Measurements from ENCODE around the gene PCYOX1L.
"Not testable (repeated sequence)": the region's sequence is repeated elsewhere in the genome, so short reads cannot be mapped to it uniquely, and the experiment has no call there.

The PCYOX1L gene

DNA sequence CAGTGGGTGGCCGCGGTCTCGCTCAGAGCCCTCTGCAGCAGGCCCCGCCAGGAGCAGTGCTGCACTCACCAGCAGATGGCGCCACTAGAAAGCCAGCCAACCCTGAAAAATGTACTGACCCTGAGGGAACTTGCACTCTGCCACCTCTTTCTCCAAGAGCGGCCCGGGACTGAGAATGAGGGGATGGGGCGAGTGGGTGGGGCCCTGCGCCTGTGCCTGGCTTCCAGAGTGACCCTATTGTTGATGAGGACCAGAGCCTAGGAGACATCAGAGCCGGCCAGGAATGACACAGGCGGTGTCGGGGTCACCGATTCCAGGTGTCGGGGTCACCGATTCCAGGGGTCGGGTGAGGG is 24.1 kb downstream of the PCYOX1L start:
- H3K9me3 ChIP-seq (ENCODE audit: control insufficient read depth, low read length), result no peaks in the 10 kb centered on the region
- H3K4me3 ChIP-seq (ENCODE audit: insufficient read depth, low read depth, low read length, poor library complexity, severe bottlenecking), result no peak overlapping the region
- DNase-seq, result peak; percentile 33 to 57 (median 36)
- no peaks in the 10 kb centered on the region for H3K36me3 ChIP-seq (ENCODE audit: control insufficient read depth, insufficient read depth, low read length)
- H3K4me1 ChIP-seq (ENCODE audit: control insufficient read depth, insufficient read depth, low read length, poor library complexity, severe bottlenecking), result no peaks in the 10 kb centered on the region
- H3K27ac ChIP-seq (ENCODE audit: insufficient read depth, low read length, poor library complexity, severe bottlenecking), result no peak overlapping the region
- no peaks in the 10 kb centered on the region for H3K27me3 ChIP-seq (replicated peaks; ENCODE audit: control insufficient read depth, insufficient read depth, low read length, poor library complexity, severe bottlenecking)

DNA sequence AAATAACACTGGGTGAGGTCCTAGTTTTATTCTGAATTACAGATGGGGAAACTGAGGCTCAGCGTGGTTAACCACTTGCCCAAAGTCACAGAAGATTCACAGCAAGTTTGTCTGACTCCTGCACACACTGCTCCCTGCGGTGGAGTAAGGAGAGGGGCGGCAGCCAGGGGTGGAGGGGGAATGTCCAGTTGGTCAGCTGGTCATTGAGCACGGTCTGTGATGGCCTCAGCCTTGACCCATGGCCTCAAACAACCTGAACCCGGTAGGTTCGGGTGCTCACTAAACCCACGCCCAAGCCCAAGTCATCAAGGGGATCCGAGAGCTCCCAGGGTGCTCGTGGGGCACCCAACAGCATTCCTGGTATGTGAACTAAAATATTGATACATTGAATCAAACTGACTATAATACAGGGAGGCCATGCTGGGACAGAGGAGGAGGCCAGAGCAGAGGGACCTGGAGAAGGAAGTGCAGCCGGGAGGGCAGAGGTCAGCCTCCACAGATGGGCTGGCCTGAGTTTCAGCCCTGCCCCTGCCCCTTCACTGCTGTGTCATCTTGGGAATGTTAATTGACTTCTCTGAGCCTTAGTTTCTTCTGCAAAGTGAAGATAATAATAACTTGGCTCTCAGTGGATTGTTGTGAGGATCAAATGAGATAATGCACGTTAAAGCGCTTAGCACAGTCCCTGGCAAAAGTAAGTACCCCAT is 24.8 kb downstream of the PCYOX1L start:
- no peak for DNase-seq
- no peak overlapping the region for H3K27ac ChIP-seq (ENCODE audit: insufficient read depth, low read length, poor library complexity, severe bottlenecking)
- H3K4me3 ChIP-seq (ENCODE audit: insufficient read depth, low read depth, low read length, poor library complexity, severe bottlenecking), result no peak overlapping the region
- H3K27me3 ChIP-seq (replicated peaks; ENCODE audit: control insufficient read depth, insufficient read depth, low read length, poor library complexity, severe bottlenecking), result no peaks in the 10 kb centered on the region
- no peaks in the 10 kb centered on the region for H3K4me1 ChIP-seq (ENCODE audit: control insufficient read depth, insufficient read depth, low read length, poor library complexity, severe bottlenecking)
- H3K9me3 ChIP-seq (ENCODE audit: control insufficient read depth, low read length), result no peaks in the 10 kb centered on the region
- H3K36me3 ChIP-seq (ENCODE audit: control insufficient read depth, insufficient read depth, low read length), result no peaks in the 10 kb centered on the region

DNA sequence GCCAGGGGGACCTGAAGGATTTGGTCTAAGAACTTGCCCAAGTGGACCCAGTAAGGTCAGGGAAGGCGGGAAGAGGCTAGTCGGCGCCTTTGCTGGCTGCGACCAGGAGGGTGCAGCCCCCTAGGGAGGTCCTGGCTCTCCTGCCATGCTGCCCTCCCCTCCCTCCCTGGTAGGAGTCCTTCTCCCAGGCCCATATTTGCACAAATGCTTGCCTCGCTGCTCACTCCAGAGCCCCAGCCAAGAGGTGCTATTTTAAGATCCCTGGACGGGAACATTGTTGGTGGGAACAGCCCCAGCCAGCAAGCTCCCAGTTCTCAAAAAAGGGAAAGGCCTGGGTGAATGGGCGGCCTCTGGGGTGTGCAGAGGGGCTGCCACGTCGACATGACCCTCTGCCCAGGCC is 25.6 kb downstream of the PCYOX1L start:
- DNase-seq, result no peak
- H3K27ac ChIP-seq (ENCODE audit: insufficient read depth, low read length, poor library complexity, severe bottlenecking), result no peak overlapping the region
- H3K36me3 ChIP-seq (ENCODE audit: control insufficient read depth, insufficient read depth, low read length), result no peaks in the 10 kb centered on the region
- no peaks in the 10 kb centered on the region for H3K4me1 ChIP-seq (ENCODE audit: control insufficient read depth, insufficient read depth, low read length, poor library complexity, severe bottlenecking)
- no peaks in the 10 kb centered on the region for H3K27me3 ChIP-seq (replicated peaks; ENCODE audit: control insufficient read depth, insufficient read depth, low read length, poor library complexity, severe bottlenecking)
- H3K4me3 ChIP-seq (ENCODE audit: insufficient read depth, low read depth, low read length, poor library complexity, severe bottlenecking), result no peak overlapping the region
- H3K9me3 ChIP-seq (ENCODE audit: control insufficient read depth, low read length), result no peaks in the 10 kb centered on the region

DNA sequence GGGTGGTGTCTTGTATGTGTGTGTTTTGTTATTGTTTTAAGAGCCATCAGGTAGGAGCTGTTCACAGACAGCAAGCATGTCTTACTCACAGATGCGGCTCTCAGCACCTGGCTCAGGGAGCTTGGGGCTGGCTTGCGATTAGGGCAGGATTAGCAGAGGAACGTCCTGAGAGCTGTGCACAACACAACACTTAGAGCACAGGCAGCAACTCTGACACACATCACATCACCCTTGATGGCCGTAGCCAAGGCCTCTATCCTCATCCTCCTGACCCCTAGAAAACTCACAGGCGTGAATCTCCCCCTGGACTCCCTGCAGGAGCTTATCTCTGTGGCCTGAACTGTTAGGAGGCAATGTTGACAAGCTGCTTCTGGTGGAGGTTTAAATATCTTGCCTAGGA is 28.3 kb downstream of the PCYOX1L start:
- H3K9me3 ChIP-seq (ENCODE audit: control insufficient read depth, low read length), result no peaks in the 10 kb centered on the region
- no peak overlapping the region for H3K27ac ChIP-seq (ENCODE audit: insufficient read depth, low read length, poor library complexity, severe bottlenecking)
- DNase-seq, result no peak
- no peaks in the 10 kb centered on the region for H3K4me1 ChIP-seq (ENCODE audit: control insufficient read depth, insufficient read depth, low read length, poor library complexity, severe bottlenecking)
- H3K4me3 ChIP-seq (ENCODE audit: insufficient read depth, low read depth, low read length, poor library complexity, severe bottlenecking), result no peak overlapping the region
- H3K27me3 ChIP-seq (replicated peaks; ENCODE audit: control insufficient read depth, insufficient read depth, low read length, poor library complexity, severe bottlenecking), result no peaks in the 10 kb centered on the region
- H3K36me3 ChIP-seq (ENCODE audit: control insufficient read depth, insufficient read depth, low read length), result no peaks in the 10 kb centered on the region

DNA sequence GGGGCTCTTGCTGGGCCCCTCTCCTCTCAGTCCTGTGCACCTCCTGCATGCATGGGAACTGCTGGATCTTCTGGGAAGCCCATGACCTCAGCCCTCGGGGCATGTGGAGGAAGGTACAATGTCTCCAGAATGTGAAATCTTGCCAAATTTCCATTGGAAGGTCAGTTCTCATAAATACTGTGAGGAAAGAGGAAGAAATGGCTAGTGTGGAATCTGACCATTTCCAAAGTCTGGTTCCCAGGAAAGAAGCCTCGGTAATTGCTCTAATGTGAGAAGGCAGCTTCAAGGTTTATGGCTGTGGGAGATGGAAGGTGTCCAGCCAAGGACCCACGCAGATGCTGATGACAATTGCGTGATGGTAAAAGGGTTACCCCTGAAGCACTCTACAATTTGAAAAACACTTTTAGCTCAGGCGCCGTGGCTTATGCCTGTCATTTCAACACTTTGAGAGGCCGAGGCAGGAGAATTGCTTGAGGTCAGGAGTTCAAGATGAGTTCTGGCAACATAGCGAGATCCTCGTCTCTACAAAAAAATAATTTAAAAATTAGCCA is 29.3 kb downstream of the PCYOX1L start:
- Histone ChIP-seq H3K9me3 (ENCODE audit: control insufficient read depth, low read length) (no peaks in the 10 kb centered on the region), H3K36me3 (ENCODE audit: control insufficient read depth, insufficient read depth, low read length) (no peaks in the 10 kb centered on the region), H3K27me3 (replicated peaks; ENCODE audit: control insufficient read depth, insufficient read depth, low read length, poor library complexity, severe bottlenecking) (no peaks in the 10 kb centered on the region), H3K27ac (ENCODE audit: insufficient read depth, low read length, poor library complexity, severe bottlenecking) (no peak overlapping the region), H3K4me3 (ENCODE audit: insufficient read depth, low read depth, low read length, poor library complexity, severe bottlenecking) (no peak overlapping the region), H3K4me1 (ENCODE audit: control insufficient read depth, insufficient read depth, low read length, poor library complexity, severe bottlenecking) (no peaks in the 10 kb centered on the region)
- DNase-seq, result no peak

DNA sequence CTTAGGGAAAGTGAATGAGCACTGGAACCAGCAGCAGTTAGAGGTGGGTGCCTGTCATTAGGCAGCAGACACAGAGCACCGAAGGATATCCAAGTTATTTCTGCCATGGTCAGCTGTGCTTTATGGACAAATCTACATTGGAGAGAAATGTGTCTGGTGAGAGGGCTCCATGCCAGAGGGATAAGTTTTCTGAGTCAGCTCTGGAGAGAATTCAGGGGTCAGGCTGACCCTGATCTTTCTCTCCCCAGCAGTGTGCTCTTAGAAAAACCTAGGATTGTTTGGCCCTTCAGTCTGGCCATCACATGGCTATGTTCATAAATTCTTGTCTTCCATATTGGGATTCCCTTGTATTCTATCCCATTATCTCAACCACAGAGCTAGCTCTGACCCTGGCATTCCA is 30.1 kb downstream of the PCYOX1L start:
- Histone ChIP-seq H3K27me3 (replicated peaks; ENCODE audit: control insufficient read depth, insufficient read depth, low read length, poor library complexity, severe bottlenecking) (no peaks in the 10 kb centered on the region), H3K9me3 (ENCODE audit: control insufficient read depth, low read length) (no peaks in the 10 kb centered on the region), H3K4me3 (ENCODE audit: insufficient read depth, low read depth, low read length, poor library complexity, severe bottlenecking) (no peak overlapping the region), H3K36me3 (ENCODE audit: control insufficient read depth, insufficient read depth, low read length) (no peaks in the 10 kb centered on the region), H3K4me1 (ENCODE audit: control insufficient read depth, insufficient read depth, low read length, poor library complexity, severe bottlenecking) (no peaks in the 10 kb centered on the region), H3K27ac (ENCODE audit: insufficient read depth, low read length, poor library complexity, severe bottlenecking) (no peak overlapping the region)
- no peak for DNase-seq

DNA sequence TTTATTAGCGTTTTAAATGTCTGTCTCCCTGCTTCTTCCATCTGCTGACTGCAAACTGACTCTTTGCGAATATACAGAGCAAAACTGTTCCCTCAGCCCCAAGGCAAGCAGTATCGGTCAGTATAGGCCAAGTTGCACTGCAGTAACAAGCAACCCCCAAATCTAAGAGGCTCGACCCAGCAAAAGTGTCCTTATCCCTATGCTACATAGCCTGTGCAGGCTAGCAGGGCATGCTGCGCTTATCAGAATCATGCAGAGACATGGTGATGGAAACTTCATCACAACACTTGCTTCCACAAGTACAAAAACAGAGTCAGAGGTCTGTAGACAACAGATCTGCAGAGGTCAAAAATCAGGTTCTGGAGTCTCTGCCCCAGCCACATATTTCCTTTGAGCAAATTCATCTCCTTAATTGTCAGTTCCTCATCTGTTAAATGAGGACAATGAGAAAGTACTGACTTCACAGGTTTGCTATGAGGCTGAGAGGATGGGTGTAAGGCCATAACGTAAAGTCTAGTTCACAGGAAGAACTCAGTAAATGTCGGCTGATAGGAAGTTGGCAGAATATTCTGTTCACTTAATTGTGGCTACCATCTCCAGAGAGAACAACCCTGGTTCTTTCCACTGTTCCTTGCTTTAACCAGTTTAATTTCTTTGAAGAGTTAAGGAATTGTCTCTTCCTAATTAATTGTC is 30.8 kb downstream of the PCYOX1L start:
- H3K9me3 ChIP-seq (ENCODE audit: control insufficient read depth, low read length), result no peaks in the 10 kb centered on the region

DNA sequence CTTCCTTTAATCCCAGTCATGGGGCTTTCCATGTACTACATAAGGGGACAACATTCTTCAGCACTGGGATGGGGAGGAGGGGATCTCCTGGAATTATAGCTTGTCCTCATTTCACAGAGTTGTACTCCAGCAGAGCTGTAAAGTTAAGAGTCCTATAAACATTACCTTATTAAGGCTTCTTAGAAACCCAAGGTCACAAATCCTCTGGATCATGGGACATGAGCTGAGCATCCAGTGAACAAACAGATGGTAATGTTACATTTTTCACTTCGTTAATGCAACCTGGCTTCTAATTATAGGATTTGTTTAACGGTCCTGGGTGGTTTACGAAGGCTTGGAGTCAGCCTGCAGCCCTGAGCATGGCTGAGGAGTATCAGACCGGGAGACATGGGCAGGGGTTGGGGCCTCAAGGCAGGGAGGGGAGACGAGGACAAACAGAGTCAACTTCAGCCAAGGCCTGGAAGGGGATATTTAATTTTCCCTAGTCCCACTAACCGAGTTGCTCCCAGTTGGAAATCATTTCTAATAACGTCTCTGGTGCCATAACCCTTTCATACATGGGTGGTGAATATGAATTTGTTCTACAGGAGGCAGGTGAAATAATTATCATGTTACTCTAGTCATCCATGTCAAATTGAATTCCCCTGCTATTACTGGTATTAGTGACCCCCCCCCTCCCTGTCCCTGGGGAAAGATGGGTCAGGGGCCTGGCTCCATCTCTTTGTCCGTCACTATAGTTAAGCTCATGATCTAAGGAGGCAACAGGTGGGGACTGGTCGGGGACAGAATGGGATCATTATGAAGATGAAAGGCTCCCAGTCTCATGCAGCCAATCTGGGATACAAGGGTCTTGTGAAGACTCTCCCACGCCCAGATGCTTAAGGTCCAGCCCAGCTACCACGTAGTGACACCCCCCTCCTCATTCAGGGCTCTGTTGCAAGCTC is 32.0 kb downstream of the PCYOX1L start:
- H3K9me3 ChIP-seq (ENCODE audit: control insufficient read depth, low read length), result no peaks in the 10 kb centered on the region
- H3K36me3 ChIP-seq (ENCODE audit: control insufficient read depth, insufficient read depth, low read length), result no peaks in the 10 kb centered on the region
- no peak overlapping the region for H3K27ac ChIP-seq (ENCODE audit: insufficient read depth, low read length, poor library complexity, severe bottlenecking)
- no peaks in the 10 kb centered on the region for H3K27me3 ChIP-seq (replicated peaks; ENCODE audit: control insufficient read depth, insufficient read depth, low read length, poor library complexity, severe bottlenecking)
- DNase-seq, result no peak
- H3K4me1 ChIP-seq (ENCODE audit: control insufficient read depth, insufficient read depth, low read length, poor library complexity, severe bottlenecking), result no peaks in the 10 kb centered on the region
- no peak overlapping the region for H3K4me3 ChIP-seq (ENCODE audit: insufficient read depth, low read depth, low read length, poor library complexity, severe bottlenecking)

More for the DNA sequence above, 30.8 kb downstream of the PCYOX1L start:
- no peak overlapping the region for H3K27ac ChIP-seq (ENCODE audit: insufficient read depth, low read length, poor library complexity, severe bottlenecking)
- H3K27me3 ChIP-seq (replicated peaks; ENCODE audit: control insufficient read depth, insufficient read depth, low read length, poor library complexity, severe bottlenecking), result no peaks in the 10 kb centered on the region
- H3K4me1 ChIP-seq (ENCODE audit: control insufficient read depth, insufficient read depth, low read length, poor library complexity, severe bottlenecking), result no peaks in the 10 kb centered on the region
- no peak for DNase-seq
- no peak overlapping the region for H3K4me3 ChIP-seq (ENCODE audit: insufficient read depth, low read depth, low read length, poor library complexity, severe bottlenecking)
- no peaks in the 10 kb centered on the region for H3K36me3 ChIP-seq (ENCODE audit: control insufficient read depth, insufficient read depth, low read length)

DNA sequence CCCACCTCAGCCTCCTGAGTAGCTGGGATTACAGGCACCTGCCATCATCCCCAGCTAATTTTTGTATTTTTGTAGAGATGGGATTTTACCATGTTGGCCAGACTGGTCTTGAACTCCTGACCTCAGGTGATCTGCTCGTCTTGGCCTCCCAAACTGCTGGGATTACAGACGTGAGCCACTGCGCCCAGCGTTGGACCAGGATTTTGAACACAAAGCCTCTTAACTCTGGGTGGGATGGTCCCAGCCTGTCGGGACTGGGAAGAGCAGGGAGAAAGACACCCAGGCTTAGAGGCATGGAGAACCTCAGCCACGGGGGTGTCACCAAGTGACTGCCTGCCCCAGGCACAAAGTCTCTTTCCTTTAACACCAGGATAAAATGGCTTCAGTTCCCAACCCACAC is 33.2 kb downstream of the PCYOX1L start:
- DNase-seq; H3K27me3 ChIP-seq (replicated peaks; ENCODE audit: control insufficient read depth, insufficient read depth, low read length, poor library complexity, severe bottlenecking); H3K27ac ChIP-seq (ENCODE audit: insufficient read depth, low read length, poor library complexity, severe bottlenecking); H3K4me1 ChIP-seq (ENCODE audit: control insufficient read depth, insufficient read depth, low read length, poor library complexity, severe bottlenecking); H3K9me3 ChIP-seq (ENCODE audit: control insufficient read depth, low read length); H3K36me3 ChIP-seq (ENCODE audit: control insufficient read depth, insufficient read depth, low read length); H3K4me3 ChIP-seq (ENCODE audit: insufficient read depth, low read depth, low read length, poor library complexity, severe bottlenecking): not testable (repeated sequence)

All from effector memory CD4-positive, alpha-beta T cell (primary cell).